DND-41 (cell line): ENCODE results near the gene FLNC.

Source experiments
- EZH2 ChIP-seq: IDR thresholded peaks from 3 replicates; pipeline ENCODE4 v1.6.1; 2012; ENCODE audit warnings: borderline replicate concordance, low read depth, mild to moderate bottlenecking, moderate library complexity, low read length, inconsistent platforms; ENCODE audit not compliant: severe bottlenecking
- TF ChIP-seq, protein P1 (sequence below): IDR thresholded peaks from 2 replicates; pipeline ENCODE4 v1.5.1; 2012; ENCODE audit warnings: borderline replicate concordance, low read length, moderate library complexity, mild to moderate bottlenecking; ENCODE audit not compliant: poor library complexity, severe bottlenecking; ENCODE audit errors: extremely low read depth

GRCh38 chr7:128838981-128839731, 8.9 kb downstream of the FLNC start:
- TF ChIP-seq, protein P1, sequence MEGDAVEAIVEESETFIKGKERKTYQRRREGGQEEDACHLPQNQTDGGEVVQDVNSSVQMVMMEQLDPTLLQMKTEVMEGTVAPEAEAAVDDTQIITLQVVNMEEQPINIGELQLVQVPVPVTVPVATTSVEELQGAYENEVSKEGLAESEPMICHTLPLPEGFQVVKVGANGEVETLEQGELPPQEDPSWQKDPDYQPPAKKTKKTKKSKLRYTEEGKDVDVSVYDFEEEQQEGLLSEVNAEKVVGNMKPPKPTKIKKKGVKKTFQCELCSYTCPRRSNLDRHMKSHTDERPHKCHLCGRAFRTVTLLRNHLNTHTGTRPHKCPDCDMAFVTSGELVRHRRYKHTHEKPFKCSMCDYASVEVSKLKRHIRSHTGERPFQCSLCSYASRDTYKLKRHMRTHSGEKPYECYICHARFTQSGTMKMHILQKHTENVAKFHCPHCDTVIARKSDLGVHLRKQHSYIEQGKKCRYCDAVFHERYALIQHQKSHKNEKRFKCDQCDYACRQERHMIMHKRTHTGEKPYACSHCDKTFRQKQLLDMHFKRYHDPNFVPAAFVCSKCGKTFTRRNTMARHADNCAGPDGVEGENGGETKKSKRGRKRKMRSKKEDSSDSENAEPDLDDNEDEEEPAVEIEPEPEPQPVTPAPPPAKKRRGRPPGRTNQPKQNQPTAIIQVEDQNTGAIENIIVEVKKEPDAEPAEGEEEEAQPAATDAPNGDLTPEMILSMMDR: no peak
- TF ChIP-seq EZH2: no peak
